ENCODE measurements around the gene TNKS1BP1. TPM values are rescaled to one million over a fixed set of nuclear protein-coding genes. Genes with fewer than 3 reads are reported as not detected.
"Not testable (repeated sequence)": the region's sequence is repeated elsewhere in the genome, so short reads cannot be mapped to it uniquely, and the experiment has no call there.

Gene TNKS1BP1
- total RNA-seq, 1 experiment from 2014 or later: 218 TPM

DNA sequence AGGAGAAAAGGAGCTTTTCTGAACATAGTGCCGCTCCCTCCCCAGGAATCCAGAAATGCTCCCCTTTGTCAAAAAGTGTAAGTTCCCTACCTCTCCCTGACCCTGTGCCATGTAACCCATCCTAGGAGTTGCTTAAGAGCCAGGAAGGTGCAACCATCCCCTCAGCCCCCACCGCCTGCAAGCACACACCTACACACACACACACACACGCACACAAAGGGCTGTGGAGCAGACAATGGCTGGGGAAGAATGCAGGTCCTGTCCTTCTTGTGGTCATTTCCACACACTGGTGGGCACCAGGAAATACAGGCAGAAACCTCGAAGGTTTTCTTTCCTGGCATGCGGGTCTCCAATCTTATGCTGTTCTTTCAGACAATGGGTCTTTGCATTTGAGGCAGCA lies 14.6 kb upstream of the TNKS1BP1 start:
- Histone ChIP-seq H3K27me3 (ENCODE audit: insufficient read depth, low read depth) (no peaks in the 10 kb centered on the region), H3K4me1 (replicated peaks; ENCODE audit: insufficient read depth) (peaks cover 26% of the 10 kb centered on the region), H3K9me3 (ENCODE audit: insufficient read depth, low read depth) (no peaks in the 10 kb centered on the region), H3F3A (ENCODE audit: insufficient read depth, low read depth) (no peaks in the 10 kb centered on the region), H3K36me3 (ENCODE audit: low read depth) (peaks cover 4% of the 10 kb centered on the region; the same call in 1 of the 2 replicates), H3K4me2 (peak overlapping the region; percentile 36; the same call in 1 of the 2 replicates), H3K9me2 (ENCODE audit: insufficient read depth) (no peaks in the 10 kb centered on the region), H3K4me3 (no peak overlapping the region), H3K27ac (no peak overlapping the region), H4K20me1 (ENCODE audit: insufficient read depth) (no peaks in the 10 kb centered on the region), H2AFZ (peak overlapping the region; percentile 62), H3K79me2 (ENCODE audit: low read depth) (peaks cover 18% of the 10 kb centered on the region)
- TF ChIP-seq EZH2 (IDR thresholded peaks at IDR 0.05; ENCODE audit: low read depth): no peak
- TF ChIP-seq, protein P1, sequence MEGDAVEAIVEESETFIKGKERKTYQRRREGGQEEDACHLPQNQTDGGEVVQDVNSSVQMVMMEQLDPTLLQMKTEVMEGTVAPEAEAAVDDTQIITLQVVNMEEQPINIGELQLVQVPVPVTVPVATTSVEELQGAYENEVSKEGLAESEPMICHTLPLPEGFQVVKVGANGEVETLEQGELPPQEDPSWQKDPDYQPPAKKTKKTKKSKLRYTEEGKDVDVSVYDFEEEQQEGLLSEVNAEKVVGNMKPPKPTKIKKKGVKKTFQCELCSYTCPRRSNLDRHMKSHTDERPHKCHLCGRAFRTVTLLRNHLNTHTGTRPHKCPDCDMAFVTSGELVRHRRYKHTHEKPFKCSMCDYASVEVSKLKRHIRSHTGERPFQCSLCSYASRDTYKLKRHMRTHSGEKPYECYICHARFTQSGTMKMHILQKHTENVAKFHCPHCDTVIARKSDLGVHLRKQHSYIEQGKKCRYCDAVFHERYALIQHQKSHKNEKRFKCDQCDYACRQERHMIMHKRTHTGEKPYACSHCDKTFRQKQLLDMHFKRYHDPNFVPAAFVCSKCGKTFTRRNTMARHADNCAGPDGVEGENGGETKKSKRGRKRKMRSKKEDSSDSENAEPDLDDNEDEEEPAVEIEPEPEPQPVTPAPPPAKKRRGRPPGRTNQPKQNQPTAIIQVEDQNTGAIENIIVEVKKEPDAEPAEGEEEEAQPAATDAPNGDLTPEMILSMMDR (conservative IDR thresholded peaks at IDR 0.05): no peak
- POLR2A ChIA-PET (ENCODE audit: unreplicated experiment): no interaction called here
- CTCF ChIA-PET: interaction anchor here (0.9 to 1.0 kb wide), 2 partner anchors 28 to 90 kb away, joined by 3 to 5 read pairs; no protein-coding TSS in a partner anchor
- no peak for DNase-seq
- BruUV-seq (replicated peaks): no TSS peak
- intact Hi-C loops (cut with micrococcal nuclease; ENCODE audit: unreplicated experiment): loop anchor here (5.0 kb wide), 1 partner anchor 497 kb away; no protein-coding TSS in a partner anchor

DNA sequence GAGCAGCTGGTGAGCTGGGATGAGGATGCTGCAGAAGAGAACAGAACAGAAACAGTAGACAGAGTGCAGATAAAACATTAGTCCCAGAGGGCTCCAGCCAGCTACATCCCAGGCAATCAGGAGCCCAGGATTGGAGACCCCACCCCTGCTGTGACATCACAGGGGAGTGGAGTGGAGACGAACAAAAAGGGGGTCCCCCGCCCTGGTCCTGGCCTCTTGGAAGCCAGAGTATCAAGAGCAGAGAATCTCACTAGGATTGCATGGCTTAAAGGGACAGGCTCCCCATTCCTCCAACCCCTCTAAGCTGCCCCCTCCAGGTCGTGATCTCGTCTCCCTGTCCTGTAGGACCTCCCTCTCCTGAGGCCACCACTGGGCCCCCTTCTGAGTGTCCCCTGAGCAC lies 13.4 kb upstream of the TNKS1BP1 start, which contains the start of gene P2RX3:
Gene P2RX3 (plus strand): TSS at position 211 of the 400 bp plus-strand sequence. CDS start 199 bp downstream, outside the sequence.
- peaks cover 31% of the 10 kb centered on the region for H3K4me1 ChIP-seq (replicated peaks; ENCODE audit: insufficient read depth)
- peaks cover 30% of the 10 kb centered on the region for H3K79me2 ChIP-seq (ENCODE audit: low read depth)
- TF ChIP-seq, protein P1 (conservative IDR thresholded peaks at IDR 0.05): no peak
- no peak for TF ChIP-seq EZH2 (IDR thresholded peaks at IDR 0.05; ENCODE audit: low read depth)
- POLR2A ChIA-PET (ENCODE audit: unreplicated experiment): interaction anchor here (0.7 kb wide), 1 partner anchor 403 kb away, joined by 3 read pairs; the partner anchor contains the start of gene SELENOH
- CTCF ChIA-PET: interaction anchor here (1.0 kb wide), 1 partner anchor 88 kb away, joined by 5 read pairs; no protein-coding TSS in a partner anchor
- no peak for DNase-seq
- H3K36me3 ChIP-seq (ENCODE audit: low read depth): peaks cover 14% of the 10 kb centered on the region
- peak within 1 kb of the TSS; percentile 36; the same call in 1 of the 2 replicates for H3K4me2 ChIP-seq
- H3K9me2 ChIP-seq (ENCODE audit: insufficient read depth): no peaks in the 10 kb centered on the region
- H2AFZ ChIP-seq: peak within 1 kb of the TSS; percentile 62
- no peaks in the 10 kb centered on the region for H3K9me3 ChIP-seq (ENCODE audit: insufficient read depth, low read depth)
- H3K27me3 ChIP-seq (ENCODE audit: insufficient read depth, low read depth): no peaks in the 10 kb centered on the region
- no peaks in the 10 kb centered on the region for H4K20me1 ChIP-seq (ENCODE audit: insufficient read depth)
- no TSS peak for BruUV-seq (replicated peaks)
- intact Hi-C loops (cut with micrococcal nuclease; ENCODE audit: unreplicated experiment): loop anchor here (5.0 kb wide), 1 partner anchor 496 kb away; no protein-coding TSS in a partner anchor
- H3K27ac ChIP-seq: no peak within 1 kb of the TSS
- no peak within 1 kb of the TSS for H3K4me3 ChIP-seq
- H3F3A ChIP-seq (ENCODE audit: insufficient read depth, low read depth): no peaks in the 10 kb centered on the region

DNA sequence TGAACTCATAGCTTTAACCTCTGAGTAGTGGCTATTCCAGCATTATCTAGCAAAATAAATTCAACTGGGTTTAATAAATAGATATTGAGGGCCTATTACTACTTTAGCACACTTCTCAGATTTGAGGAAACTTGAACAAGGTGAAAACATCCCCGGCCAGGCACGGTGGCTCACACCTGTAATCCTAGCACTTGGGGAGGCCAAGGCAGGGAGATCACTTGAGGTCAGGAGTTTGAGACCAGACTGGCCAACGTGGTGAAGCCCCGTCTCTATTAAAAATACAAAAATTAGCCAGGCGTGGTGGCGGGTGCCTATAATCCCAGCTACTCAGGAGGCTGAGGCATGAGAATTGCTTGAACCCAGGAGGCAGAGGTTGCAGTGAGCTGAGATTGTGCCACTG lies 12.1 kb upstream of the TNKS1BP1 start:
- CTCF ChIA-PET: interaction anchor here (1.8 kb wide), 1 partner anchor 87 kb away, joined by 3 read pairs; no protein-coding TSS in a partner anchor
- intact Hi-C loops (cut with micrococcal nuclease; ENCODE audit: unreplicated experiment): loop anchor here (5.0 kb wide), 1 partner anchor 495 kb away; no protein-coding TSS in a partner anchor
- H3K4me3 ChIP-seq; DNase-seq; H3F3A ChIP-seq (ENCODE audit: insufficient read depth, low read depth); POLR2A ChIA-PET (ENCODE audit: unreplicated experiment); H3K9me2 ChIP-seq (ENCODE audit: insufficient read depth); H4K20me1 ChIP-seq (ENCODE audit: insufficient read depth); H2AFZ ChIP-seq; H3K9me3 ChIP-seq (ENCODE audit: insufficient read depth, low read depth); H3K27ac ChIP-seq; BruUV-seq (replicated peaks); H3K27me3 ChIP-seq (ENCODE audit: insufficient read depth, low read depth): not testable (repeated sequence)
- Histone ChIP-seq H3K79me2 (ENCODE audit: low read depth) (peaks cover 43% of the 10 kb centered on the region), H3K4me2 (peak overlapping the region; percentile 99), H3K36me3 (ENCODE audit: low read depth) (peaks cover 27% of the 10 kb centered on the region), H3K4me1 (replicated peaks; ENCODE audit: insufficient read depth) (peaks cover 31% of the 10 kb centered on the region)

Measured in PC-9 (cell line).